ENCODE measurements around the gene ADK. TPM values are rescaled to one million over a fixed set of nuclear protein-coding genes. Genes with fewer than 3 reads are reported as not detected.

ADK gene
- total RNA-seq, 1 experiment from 2014 or later = 159 TPM

- intact Hi-C loops (cut with micrococcal nuclease; ENCODE audit: unreplicated experiment) = no loop called here
- H3F3A ChIP-seq (ENCODE audit: insufficient read depth, low read depth) = no peaks in the 10 kb centered on the region
- H3K4me2 ChIP-seq = no peak overlapping the region
- H3K27me3 ChIP-seq (ENCODE audit: insufficient read depth, low read depth) = no peaks in the 10 kb centered on the region
- H2AFZ ChIP-seq = no peak overlapping the region
- H3K4me1 ChIP-seq (replicated peaks; ENCODE audit: insufficient read depth) = 0 out of 2 replicates have a peak, but pooled peaks cover 5% of the 10 kb centered on the region
- 0 out of 2 replicates have a peak, but pooled peaks cover 5% of the 10 kb centered on the region for H3K9me2 ChIP-seq (ENCODE audit: insufficient read depth)
- no peaks in the 10 kb centered on the region for H3K9me3 ChIP-seq (ENCODE audit: insufficient read depth, low read depth)
- H3K79me2 ChIP-seq (ENCODE audit: low read depth) = peaks cover 22% of the 10 kb centered on the region
- TF ChIP-seq EZH2 (IDR thresholded peaks at IDR 0.05; ENCODE audit: low read depth) = no peak
- TF ChIP-seq CTCF (conservative IDR thresholded peaks at IDR 0.05) = no peak
- ChIA-PET CTCF (no interaction called here), POLR2A (ENCODE audit: unreplicated experiment) (no interaction called here)
- no peak overlapping the region for H3K27ac ChIP-seq
- no TSS peak for BruUV-seq (replicated peaks)
- H4K20me1 ChIP-seq (ENCODE audit: insufficient read depth) = peaks cover 7% of the 10 kb centered on the region; the same call in 1 of the 2 replicates
- DNase-seq = no peak
- H3K4me3 ChIP-seq = no peak overlapping the region
- H3K36me3 ChIP-seq (ENCODE audit: low read depth) = no peaks in the 10 kb centered on the region
Measured at GRCh38 chr10:74307061-74307651, 156.1 kb downstream of the ADK start.

GRCh38 chr10:74310652-74311257, 159.7 kb downstream of the ADK start:
- intact Hi-C loops (cut with micrococcal nuclease; ENCODE audit: unreplicated experiment) = no loop called here
- Histone ChIP-seq H3K4me3 (no peak overlapping the region), H4K20me1 (ENCODE audit: insufficient read depth) (no peaks in the 10 kb centered on the region), H3K4me2 (no peak overlapping the region), H3K79me2 (ENCODE audit: low read depth) (peaks cover 22% of the 10 kb centered on the region; the same call in 1 of the 2 replicates), H3K27ac (no peak overlapping the region), H3K4me1 (replicated peaks; ENCODE audit: insufficient read depth) (0 out of 2 replicates have a peak, but pooled peaks cover 5% of the 10 kb centered on the region), H3F3A (ENCODE audit: insufficient read depth, low read depth) (no peaks in the 10 kb centered on the region), H2AFZ (no peak overlapping the region), H3K9me3 (ENCODE audit: insufficient read depth, low read depth) (no peaks in the 10 kb centered on the region), H3K9me2 (ENCODE audit: insufficient read depth) (no peaks in the 10 kb centered on the region), H3K36me3 (ENCODE audit: low read depth) (no peaks in the 10 kb centered on the region), H3K27me3 (ENCODE audit: insufficient read depth, low read depth) (no peaks in the 10 kb centered on the region)
- ChIA-PET CTCF (no interaction called here), POLR2A (ENCODE audit: unreplicated experiment) (interaction anchor here (0.7 kb wide), 1 partner anchor 27 kb away, joined by 8 read pairs; no protein-coding TSS in a partner anchor)
- no TSS peak for BruUV-seq (replicated peaks)
- TF ChIP-seq CTCF (conservative IDR thresholded peaks at IDR 0.05) (no peak), EZH2 (IDR thresholded peaks at IDR 0.05; ENCODE audit: low read depth) (no peak)
- no peak for DNase-seq

- ChIA-PET CTCF (no interaction called here), POLR2A (ENCODE audit: unreplicated experiment) (no interaction called here)
- H3K4me2 ChIP-seq = no peak overlapping the region
- no peaks in the 10 kb centered on the region for H3F3A ChIP-seq (ENCODE audit: insufficient read depth, low read depth)
- 0 out of 2 replicates have a peak, but pooled peaks cover 5% of the 10 kb centered on the region for H3K4me1 ChIP-seq (replicated peaks; ENCODE audit: insufficient read depth)
- H3K4me3 ChIP-seq = no peak overlapping the region
- 0 out of 2 replicates have a peak, but pooled peaks cover 14% of the 10 kb centered on the region for H3K79me2 ChIP-seq (ENCODE audit: low read depth)
- intact Hi-C loops (cut with micrococcal nuclease; ENCODE audit: unreplicated experiment) = no loop called here
- no TSS peak for BruUV-seq (replicated peaks)
- DNase-seq = no peak
- TF ChIP-seq EZH2 (IDR thresholded peaks at IDR 0.05; ENCODE audit: low read depth) (no peak), CTCF (conservative IDR thresholded peaks at IDR 0.05) (no peak)
- no peaks in the 10 kb centered on the region for H3K36me3 ChIP-seq (ENCODE audit: low read depth)
- H3K27ac ChIP-seq = no peak overlapping the region
- no peaks in the 10 kb centered on the region for H4K20me1 ChIP-seq (ENCODE audit: insufficient read depth)
- H3K9me3 ChIP-seq (ENCODE audit: insufficient read depth, low read depth) = no peaks in the 10 kb centered on the region
- H3K9me2 ChIP-seq (ENCODE audit: insufficient read depth) = no peaks in the 10 kb centered on the region
- H3K27me3 ChIP-seq (ENCODE audit: insufficient read depth, low read depth) = no peaks in the 10 kb centered on the region
- no peak overlapping the region for H2AFZ ChIP-seq
Measured at GRCh38 chr10:74314166-74314565, 163.1 kb downstream of the ADK start.
